Osteoblast (primary cell): Measurements from ENCODE around the gene CAPZB. TPM values are rescaled to one million over a fixed set of nuclear protein-coding genes. Genes with fewer than 3 reads are reported as not detected.
A peak's percentile ranks its signal among the peaks of the same experiment; 100 is the strongest.

ENCODE experiments used
- DNase-seq: peaks from one replicate; pipeline ENCODE4 v3.0.0; 2011; ENCODE audit warnings: low spot score, mixed read lengths; ENCODE audit not compliant: insufficient read length; ENCODE audit errors: missing footprints
- H2AFZ ChIP-seq: 2 replicates; pipeline ENCODE4 v1.6.0; 2011; ENCODE audit warnings: mild to moderate bottlenecking, low read length
- H3K27ac ChIP-seq: 2 replicates; pipeline ENCODE4 v1.5.1; 2011; ENCODE audit warnings: mild to moderate bottlenecking, low read depth, low read length, moderate library complexity
- H3K27me3 ChIP-seq: 2 replicates; pipeline ENCODE4 v1.6.0; 2012; ENCODE audit warnings: mild to moderate bottlenecking, control low read depth, inconsistent platforms, low read length, moderate library complexity; ENCODE audit not compliant: insufficient read depth
- H3K36me3 ChIP-seq: 2 replicates; pipeline ENCODE4 v1.5.1; 2011; ENCODE audit warnings: mild to moderate bottlenecking, low read length, control low read depth, moderate library complexity; ENCODE audit not compliant: insufficient read depth
- H3K4me1 ChIP-seq: 2 replicates; pipeline ENCODE4 v1.5.1; 2011; ENCODE audit warnings: mild to moderate bottlenecking, low read length, control low read depth, moderate library complexity; ENCODE audit not compliant: insufficient read depth
- H3K4me2 ChIP-seq: 2 replicates; pipeline ENCODE4 v1.6.0; 2011; ENCODE audit warnings: mild to moderate bottlenecking, low read length; ENCODE audit not compliant: insufficient read depth
- H3K4me3 ChIP-seq: fragments of 200-600 bp; sonication (generic); 3 replicates; pipeline ENCODE4 v1.5.1; 2012; ENCODE audit warnings: mild to moderate bottlenecking, low read length, inconsistent platforms; ENCODE audit not compliant: insufficient read depth
- H3K79me2 ChIP-seq: 2 replicates; pipeline ENCODE4 v1.6.0; 2012; ENCODE audit warnings: mild to moderate bottlenecking, low read length, control low read depth, inconsistent platforms; ENCODE audit not compliant: insufficient read depth
- H3K9me3 ChIP-seq: 2 replicates; pipeline ENCODE4 v1.5.1; 2011; ENCODE audit warnings: low read depth, low read length, control low read depth
- H4K20me1 ChIP-seq: 2 replicates; pipeline ENCODE4 v1.6.0; 2012; ENCODE audit warnings: mild to moderate bottlenecking, low read length, control low read depth; ENCODE audit not compliant: insufficient read depth
- CTCF ChIP-seq: IDR thresholded peaks from 2 replicates; pipeline ENCODE4 v1.5.1; 2011; ENCODE audit warnings: mild to moderate bottlenecking, low read depth, low read length, moderate library complexity; ENCODE audit errors: extremely low read depth
- total RNA-seq: library from RNA; depleted of rRNA; stranded (reverse); fragments of >200 nt; gene quantifications from 2 replicates; pipeline ENCODE4 v1.2.3, GENCODE V29; 2012

CAPZB gene
- total RNA-seq, 1 donor: 217 TPM

- no peaks in the 10 kb centered on the region for H3K27me3 ChIP-seq
- no peak for DNase-seq
- H4K20me1 ChIP-seq: no peaks in the 10 kb centered on the region
- H3K79me2 ChIP-seq: peaks cover 8% of the 10 kb centered on the region
- H3K4me2 ChIP-seq: no peak overlapping the region
- H3K4me3 ChIP-seq: no peak overlapping the region
- no peaks in the 10 kb centered on the region for H3K9me3 ChIP-seq
- H3K27ac ChIP-seq: no peak overlapping the region
- no peak overlapping the region for H2AFZ ChIP-seq
- no peaks in the 10 kb centered on the region for H3K36me3 ChIP-seq
- TF ChIP-seq CTCF: no peak
- peaks cover 11% of the 10 kb centered on the region for H3K4me1 ChIP-seq
These were observed 4.7 kb upstream of the CAPZB start for GRCh38 chr1:19489996-19490395.

GRCh38 chr1:19488136-19488535, 2.8 kb upstream of the CAPZB start:
- peaks cover 26% of the 10 kb centered on the region for H3K79me2 ChIP-seq
- H4K20me1 ChIP-seq: peaks cover 11% of the 10 kb centered on the region
- DNase-seq: no peak
- no peak overlapping the region for H2AFZ ChIP-seq
- H3K27me3 ChIP-seq: no peaks in the 10 kb centered on the region
- peaks cover 23% of the 10 kb centered on the region for H3K4me1 ChIP-seq
- H3K9me3 ChIP-seq: no peaks in the 10 kb centered on the region
- no peak for TF ChIP-seq CTCF
- H3K4me3 ChIP-seq: no peak overlapping the region
- peak overlapping the region; percentile 2 for H3K27ac ChIP-seq
- peaks cover 7% of the 10 kb centered on the region for H3K36me3 ChIP-seq
- H3K4me2 ChIP-seq: no peak overlapping the region

- Histone ChIP-seq H3K4me1 (peaks cover 44% of the 10 kb centered on the region), H2AFZ (no peak overlapping the region), H3K36me3 (peaks cover 22% of the 10 kb centered on the region), H3K4me3 (peak overlapping the region; percentile 99), H3K27ac (peak overlapping the region; percentile 86), H3K27me3 (no peaks in the 10 kb centered on the region), H3K79me2 (peaks cover 59% of the 10 kb centered on the region), H3K9me3 (no peaks in the 10 kb centered on the region), H4K20me1 (peaks cover 44% of the 10 kb centered on the region), H3K4me2 (peak overlapping the region; percentile 86)
- no peak for TF ChIP-seq CTCF
- DNase-seq: peak; percentile 92
These were observed 459 bp downstream of the CAPZB start for GRCh38 chr1:19484798-19485361.

GRCh38 chr1:19484338-19484797, 971 bp downstream of the CAPZB start:
- peak overlapping the region; percentile 86 for H3K4me2 ChIP-seq
- H3K27ac ChIP-seq: peak overlapping the region; percentile 86
- DNase-seq: no peak
- H3K4me1 ChIP-seq: peaks cover 44% of the 10 kb centered on the region
- H3K9me3 ChIP-seq: no peaks in the 10 kb centered on the region
- H3K79me2 ChIP-seq: peaks cover 64% of the 10 kb centered on the region
- TF ChIP-seq CTCF: no peak
- peaks cover 49% of the 10 kb centered on the region for H4K20me1 ChIP-seq
- H3K36me3 ChIP-seq: peaks cover 22% of the 10 kb centered on the region
- no peaks in the 10 kb centered on the region for H3K27me3 ChIP-seq
- peak overlapping the region; percentile 99 for H3K4me3 ChIP-seq
- H2AFZ ChIP-seq: no peak overlapping the region
